ENCODE data around the gene SLC6A19.

DNA sequence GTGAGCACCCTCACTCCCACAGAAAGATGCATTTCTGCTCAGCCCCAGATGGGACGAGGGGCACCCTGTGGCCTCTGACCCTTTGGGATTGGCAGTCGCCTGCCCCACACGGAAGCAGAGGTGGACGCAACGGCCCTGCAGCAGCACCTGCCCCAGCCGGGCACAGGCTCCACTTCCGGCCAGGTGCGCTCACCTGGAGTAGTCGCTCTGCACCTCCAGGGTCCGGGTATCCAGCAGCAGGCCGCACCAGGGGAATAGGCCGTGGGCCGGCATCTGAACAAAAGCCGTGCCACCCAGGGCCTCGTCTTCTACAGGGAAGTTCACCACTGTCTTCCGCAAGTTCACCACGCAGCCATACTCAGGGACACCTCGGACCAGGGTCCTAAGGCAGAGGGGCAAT is 62.8 kb downstream of the SLC6A19 start:
- TF ChIP-seq, protein P1, sequence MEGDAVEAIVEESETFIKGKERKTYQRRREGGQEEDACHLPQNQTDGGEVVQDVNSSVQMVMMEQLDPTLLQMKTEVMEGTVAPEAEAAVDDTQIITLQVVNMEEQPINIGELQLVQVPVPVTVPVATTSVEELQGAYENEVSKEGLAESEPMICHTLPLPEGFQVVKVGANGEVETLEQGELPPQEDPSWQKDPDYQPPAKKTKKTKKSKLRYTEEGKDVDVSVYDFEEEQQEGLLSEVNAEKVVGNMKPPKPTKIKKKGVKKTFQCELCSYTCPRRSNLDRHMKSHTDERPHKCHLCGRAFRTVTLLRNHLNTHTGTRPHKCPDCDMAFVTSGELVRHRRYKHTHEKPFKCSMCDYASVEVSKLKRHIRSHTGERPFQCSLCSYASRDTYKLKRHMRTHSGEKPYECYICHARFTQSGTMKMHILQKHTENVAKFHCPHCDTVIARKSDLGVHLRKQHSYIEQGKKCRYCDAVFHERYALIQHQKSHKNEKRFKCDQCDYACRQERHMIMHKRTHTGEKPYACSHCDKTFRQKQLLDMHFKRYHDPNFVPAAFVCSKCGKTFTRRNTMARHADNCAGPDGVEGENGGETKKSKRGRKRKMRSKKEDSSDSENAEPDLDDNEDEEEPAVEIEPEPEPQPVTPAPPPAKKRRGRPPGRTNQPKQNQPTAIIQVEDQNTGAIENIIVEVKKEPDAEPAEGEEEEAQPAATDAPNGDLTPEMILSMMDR (IDR thresholded peaks at IDR 0.05; ENCODE audit: poor library complexity): no peak
- TF ChIP-seq EZH2 (IDR thresholded peaks at IDR 0.05; ENCODE audit: borderline replicate concordance): no peak
